ENCODE results near the gene RGS14.
"Not testable (repeated sequence)": the region's sequence is repeated elsewhere in the genome, so short reads cannot be mapped to it uniquely, and the experiment has no call there.

RGS14 gene

DNA sequence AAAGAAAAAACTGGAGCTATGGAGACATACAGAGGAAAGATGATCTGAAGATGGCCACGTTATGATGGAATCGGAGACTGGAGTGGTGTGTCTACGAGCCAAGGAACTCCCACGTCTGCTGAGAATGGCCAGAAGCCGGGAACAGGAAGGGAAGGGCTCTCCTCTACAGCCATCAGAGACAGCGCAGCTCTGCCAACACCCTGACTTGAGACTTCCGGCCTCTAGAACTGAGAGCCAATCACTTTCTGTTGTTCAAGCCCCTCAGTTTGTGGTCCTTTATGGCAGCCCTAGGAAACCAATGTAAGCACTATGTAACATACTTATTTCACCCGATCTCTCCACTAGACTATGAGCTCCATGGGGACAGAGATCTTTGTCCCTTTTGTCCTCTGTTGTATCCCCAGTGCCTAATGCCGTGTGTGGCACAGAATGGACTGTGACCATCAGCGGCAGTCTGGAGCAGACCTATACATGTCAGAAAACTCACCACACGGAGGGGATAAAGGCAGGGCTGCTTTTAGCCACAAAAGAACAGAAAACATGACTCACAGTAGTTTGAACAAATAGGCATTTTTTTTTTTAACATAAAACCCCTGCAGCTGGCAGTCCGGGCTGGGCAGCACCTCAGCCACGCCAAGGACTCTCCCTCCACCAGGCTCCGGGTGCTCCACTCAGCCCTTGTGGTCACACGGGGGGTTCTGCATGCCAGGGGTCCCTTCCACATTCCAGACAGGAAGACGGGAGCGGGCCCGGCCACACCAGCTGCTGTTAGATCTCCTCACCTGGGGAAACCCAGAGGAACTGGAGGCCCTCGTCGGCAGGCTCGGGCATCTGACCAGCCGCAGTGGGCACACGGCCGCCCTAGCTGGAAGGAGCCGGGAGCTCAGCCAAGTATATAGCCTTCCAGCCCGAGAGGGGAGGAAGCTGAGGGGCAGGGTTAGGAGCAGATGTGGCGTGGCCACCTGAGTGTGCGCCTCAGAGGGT is 29.9 kb upstream of the RGS14 start:
- no peak overlapping the region for H3K4me3 ChIP-seq (ENCODE audit: low read depth, low read length)

DNA sequence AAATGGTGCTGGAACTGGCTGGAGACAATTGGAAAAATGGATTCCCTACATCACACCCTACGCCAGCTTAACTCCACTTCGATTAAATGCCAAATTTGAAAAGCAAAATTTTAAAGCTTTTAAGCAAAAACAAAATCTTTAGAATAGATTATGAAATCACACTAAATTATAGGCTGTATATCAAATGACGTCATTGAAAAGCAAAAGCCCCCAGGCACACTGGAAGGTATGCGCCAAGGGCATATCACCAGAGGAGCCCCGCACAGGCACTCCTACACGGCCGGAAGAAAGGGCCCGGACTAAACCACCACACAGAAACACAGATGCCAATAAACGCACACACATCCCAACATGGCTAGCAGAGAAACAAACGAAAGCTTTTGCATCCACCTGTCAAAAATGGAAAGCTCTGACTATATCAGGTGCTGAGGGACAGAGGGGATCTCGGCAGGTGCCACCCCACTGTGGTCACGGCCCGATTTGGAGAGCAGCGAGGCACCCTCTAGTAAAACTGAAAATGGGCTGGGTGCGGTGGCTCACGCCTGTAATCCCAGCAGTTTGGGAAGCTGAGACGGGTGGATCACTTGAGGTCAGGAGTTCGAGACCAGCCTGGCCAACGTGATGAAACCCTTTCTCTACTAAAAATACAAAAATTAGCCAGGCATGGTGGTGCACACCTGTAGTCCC is 29.0 kb upstream of the RGS14 start:
- no peak overlapping the region for H3K4me3 ChIP-seq (ENCODE audit: low read depth, low read length)

- H3K4me3 ChIP-seq (ENCODE audit: low read depth, low read length), result no peak overlapping the region
These were observed 27.8 kb upstream of the RGS14 start for GRCh38 chr5:177329883-177330282.

- H3K4me3 ChIP-seq (ENCODE audit: low read depth, low read length), result no peak overlapping the region
These were observed 26.5 kb upstream of the RGS14 start for GRCh38 chr5:177330991-177331842.

GRCh38 chr5:177332031-177332895 is 25.5 kb upstream of the RGS14 start:
- no peak overlapping the region for H3K4me3 ChIP-seq (ENCODE audit: low read depth, low read length)

DNA sequence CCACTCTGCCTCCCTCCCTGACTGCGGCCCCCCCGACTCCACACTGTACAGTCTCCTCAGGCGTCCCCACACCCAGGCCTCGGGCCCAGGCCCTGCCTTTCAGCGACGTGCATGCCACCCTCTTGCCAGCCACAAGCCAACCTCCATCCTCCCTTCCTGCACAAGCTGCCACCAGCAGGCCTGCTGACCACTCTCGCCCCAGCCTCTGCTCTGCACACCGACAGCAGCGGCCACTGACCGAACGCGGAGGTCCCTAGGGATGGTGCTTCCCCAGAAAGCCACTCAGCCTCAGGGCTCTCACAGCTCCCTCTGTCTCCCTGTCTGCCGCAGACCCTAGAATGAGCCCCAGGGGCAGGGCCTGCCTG is 24.8 kb upstream of the RGS14 start:
- H3K4me3 ChIP-seq (ENCODE audit: low read depth, low read length), result no peak overlapping the region

GRCh38 chr5:177333420-177334154 is 24.1 kb upstream of the RGS14 start:
- H3K4me3 ChIP-seq (ENCODE audit: low read depth, low read length), result no peak overlapping the region

DNA sequence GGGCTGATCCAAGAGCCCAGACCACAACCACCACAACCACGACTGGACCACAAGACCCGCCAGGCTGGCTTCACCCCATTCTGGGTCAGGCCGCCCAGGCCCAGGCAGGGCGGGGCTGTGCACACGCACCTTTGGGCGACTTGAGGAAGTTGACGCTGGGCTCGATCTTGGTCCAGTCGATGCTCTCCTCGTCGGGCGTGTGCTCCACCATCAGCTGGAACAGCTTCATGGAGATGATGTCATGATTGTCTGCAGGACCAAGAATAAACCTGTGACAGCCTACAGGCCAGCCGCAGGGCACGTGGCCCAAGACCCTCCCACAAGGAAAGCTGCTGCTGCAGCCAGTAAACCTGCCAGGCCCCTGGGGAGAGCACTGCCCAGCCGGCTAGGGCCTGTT is 23.6 kb upstream of the RGS14 start:
- no peak overlapping the region for H3K4me3 ChIP-seq (ENCODE audit: low read depth, low read length)

- H3K4me3 ChIP-seq (ENCODE audit: low read depth, low read length), result no peak overlapping the region
These were observed 22.7 kb upstream of the RGS14 start for GRCh38 chr5:177334781-177335700.

GRCh38 chr5:177335701-177336065 is 22.0 kb upstream of the RGS14 start:
- no peak overlapping the region for H3K4me3 ChIP-seq (ENCODE audit: low read depth, low read length)

GRCh38 chr5:177336112-177336511 is 21.6 kb upstream of the RGS14 start:
- no peak overlapping the region for H3K4me3 ChIP-seq (ENCODE audit: low read depth, low read length)

- no peak overlapping the region for H3K4me3 ChIP-seq (ENCODE audit: low read depth, low read length)
These were observed 20.9 kb upstream of the RGS14 start for GRCh38 chr5:177336603-177337494.

- no peak overlapping the region for H3K4me3 ChIP-seq (ENCODE audit: low read depth, low read length)
These were observed 19.2 kb upstream of the RGS14 start for GRCh38 chr5:177338251-177339106.

- H3K4me3 ChIP-seq (ENCODE audit: low read depth, low read length), result no peak overlapping the region
These were observed 18.6 kb upstream of the RGS14 start for GRCh38 chr5:177339107-177339638.

DNA sequence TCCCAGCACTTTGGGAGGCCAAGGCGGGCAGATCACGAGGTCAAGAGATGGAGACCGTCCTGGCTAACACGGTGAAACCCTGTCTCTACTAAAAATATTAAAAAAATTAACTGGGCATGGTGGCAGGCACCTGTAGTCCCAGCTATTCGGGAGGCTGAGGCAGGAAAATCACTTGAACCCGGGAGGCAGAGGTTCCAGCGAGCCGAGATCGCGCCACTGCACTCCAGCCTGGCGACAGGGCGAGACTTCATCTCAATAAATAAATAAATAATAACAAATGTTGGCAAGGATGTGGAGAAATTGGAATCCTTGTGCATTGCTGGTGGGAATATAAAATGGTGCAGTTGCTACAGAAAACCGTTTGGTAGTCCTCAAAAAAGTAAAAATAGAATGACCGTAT is 14.7 kb upstream of the RGS14 start:
- H3K4me3 ChIP-seq (ENCODE audit: low read depth, low read length), result not testable (repeated sequence)

- H3K4me3 ChIP-seq (ENCODE audit: low read depth, low read length), result no peak overlapping the region
These were observed 13.9 kb upstream of the RGS14 start for GRCh38 chr5:177343777-177344176.
